NCI-H2196 treated with DMSO at 0.1 percent for 48 hours (cell line): Measurements from ENCODE around the gene ZNF638.

Source experiments
- DNase-seq: peaks from one replicate; lab custom pipeline; 2025; ENCODE audit not compliant: unreplicated experiment; lab: John Stamatoyannopoulos, UW

ZNF638 gene

GRCh38 chr2:71469403-71470398 lies 138.1 kb downstream of the ZNF638 start:
- no peak for DNase-seq

- no peak for DNase-seq
Measured at GRCh38 chr2:71471276-71471675, 139.7 kb downstream of the ZNF638 start.

DNA sequence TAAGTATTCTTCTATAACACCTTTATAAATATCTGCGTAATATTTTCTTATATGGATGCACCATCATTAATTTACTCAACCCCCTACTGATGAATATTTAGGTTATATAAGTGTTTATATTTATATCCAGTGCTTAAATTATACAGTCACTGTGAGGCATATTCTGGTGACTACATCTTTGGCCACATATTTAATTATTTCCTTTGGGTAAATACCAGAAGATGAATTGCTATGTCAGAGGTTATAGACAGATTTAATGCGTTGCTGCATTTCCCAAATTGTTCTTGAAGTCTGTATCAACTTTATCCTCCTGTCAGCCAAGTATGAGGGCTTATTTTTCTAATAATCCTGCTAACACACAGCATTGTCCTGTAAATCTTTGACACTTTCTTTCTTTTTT lies 140.4 kb downstream of the ZNF638 start:
- no peak for DNase-seq

- no peak for DNase-seq
Measured at GRCh38 chr2:71473346-71474031, 141.9 kb downstream of the ZNF638 start.

DNA sequence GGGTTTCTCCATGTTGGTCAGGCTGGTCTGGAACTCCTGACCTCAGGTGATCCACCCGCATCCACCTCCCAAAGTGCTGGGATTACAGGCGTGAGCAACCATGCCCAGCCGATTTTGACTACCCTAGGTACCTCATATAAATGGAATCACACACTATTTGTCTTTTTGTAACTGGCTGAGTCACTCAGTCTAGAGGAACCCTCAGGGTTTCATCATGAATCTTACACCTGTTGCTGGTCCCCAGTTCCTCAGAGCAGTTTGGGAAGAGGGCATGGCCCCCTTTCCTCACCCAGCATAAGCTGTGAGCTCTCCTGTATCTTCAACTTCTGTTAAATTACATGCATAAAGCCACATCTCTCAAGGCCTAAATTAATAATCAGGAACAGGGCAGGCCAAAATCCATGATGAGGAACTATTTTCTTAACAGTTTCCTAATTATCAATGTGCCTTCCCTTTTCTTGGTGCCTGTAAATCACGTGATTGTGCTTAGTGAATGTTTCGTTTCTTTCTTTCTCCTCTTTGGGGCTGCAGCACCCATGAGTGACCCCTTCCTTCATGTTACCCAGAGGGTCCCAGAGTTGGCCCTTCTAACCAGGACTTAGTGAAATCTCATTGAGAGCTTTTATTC lies 142.6 kb downstream of the ZNF638 start:
- no peak for DNase-seq

DNA sequence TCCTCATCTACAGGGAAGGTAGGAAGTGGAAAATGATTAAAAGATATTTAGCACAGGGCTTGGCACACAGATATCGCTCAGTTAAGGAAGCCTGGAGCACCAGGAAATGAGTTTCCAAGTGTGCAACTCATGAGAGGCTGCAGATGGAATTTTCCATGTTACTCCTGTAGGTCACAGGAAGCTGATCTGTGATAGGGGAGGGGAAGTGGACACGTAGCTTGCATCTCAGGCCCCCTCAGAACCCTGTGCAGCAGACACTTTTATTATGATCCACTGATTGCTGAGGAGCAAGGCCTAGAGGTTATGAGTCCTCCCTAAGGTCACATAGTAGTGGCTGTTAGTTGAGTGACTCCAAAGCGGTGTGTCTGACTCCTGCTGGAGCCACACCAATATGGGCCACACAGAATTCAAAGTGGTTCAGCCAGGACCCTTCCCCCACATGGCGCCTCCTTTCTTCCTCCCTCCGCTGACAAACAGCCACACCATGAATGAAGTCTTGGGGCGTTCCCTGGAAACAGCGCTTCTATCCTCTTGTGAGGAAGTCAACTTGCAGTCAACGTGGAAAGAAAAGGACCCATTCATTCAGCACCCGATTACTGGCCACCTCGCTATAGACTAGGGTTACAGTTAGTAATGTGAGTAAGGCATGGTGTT lies 143.3 kb downstream of the ZNF638 start:
- no peak for DNase-seq

DNA sequence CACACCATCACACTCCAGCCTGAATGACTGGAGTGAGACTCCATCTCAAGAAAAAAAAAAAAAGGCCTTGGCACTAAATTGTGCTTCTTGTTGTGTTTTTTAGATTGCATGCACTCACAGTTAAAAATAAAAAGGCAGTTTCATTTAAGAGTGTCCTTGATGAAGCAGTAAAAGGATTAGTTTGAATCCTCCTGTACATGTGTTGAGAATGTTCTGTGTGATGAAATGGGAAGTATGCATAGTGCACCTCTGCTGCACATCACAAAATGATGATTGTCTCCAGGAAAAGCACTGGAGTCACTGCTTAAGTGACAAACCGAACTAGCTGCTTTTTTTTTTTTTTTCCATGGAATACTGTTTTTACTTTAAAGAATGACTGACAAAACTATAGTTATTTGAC lies 144.9 kb downstream of the ZNF638 start:
- no peak for DNase-seq

GRCh38 chr2:71477231-71477691 lies 145.7 kb downstream of the ZNF638 start:
- no peak for DNase-seq

GRCh38 chr2:71478806-71479205 lies 147.2 kb downstream of the ZNF638 start:
- DNase-seq: no peak

DNA sequence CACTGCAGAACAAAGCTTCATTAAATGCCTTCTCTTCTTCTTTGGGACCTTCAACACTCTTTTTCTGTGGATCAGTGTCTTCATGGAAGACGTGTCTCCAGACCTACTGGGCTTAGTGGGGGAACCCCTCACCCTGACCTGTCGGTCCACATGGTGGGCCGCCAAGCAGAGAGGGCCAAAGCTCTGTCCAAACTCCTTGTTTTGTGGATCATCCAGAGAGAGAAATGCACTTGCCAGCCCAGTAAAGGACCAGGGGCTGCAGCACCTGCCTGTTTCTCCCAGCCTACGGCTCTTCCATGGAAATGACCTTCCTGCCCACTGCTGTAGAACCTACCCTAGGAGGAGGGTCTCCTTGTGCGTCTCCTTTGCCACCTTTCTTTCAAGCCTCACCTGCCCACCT lies 147.7 kb downstream of the ZNF638 start:
- DNase-seq: no peak

- DNase-seq: no peak
Measured at GRCh38 chr2:71481111-71481510, 149.5 kb downstream of the ZNF638 start.

- DNase-seq: no peak
Measured at GRCh38 chr2:71482055-71482454, 150.5 kb downstream of the ZNF638 start.

GRCh38 chr2:71483246-71483645 lies 151.7 kb downstream of the ZNF638 start:
- no peak for DNase-seq

GRCh38 chr2:71484354-71484753 lies 152.8 kb downstream of the ZNF638 start:
- no peak for DNase-seq
